Stimulated activated CD8-positive, alpha-beta memory T cell treated with anti-CD3 and anti-CD28 coated beads, Interleukin-7, amount 100 ng/mL, for 4 hours (primary cell): ENCODE data around the gene OAS3.

ENCODE experiments used
- DNase-seq, 2 donors: peaks; one replicate each; pipeline ENCODE4 v3.0.0-alpha.2; 2020; ENCODE audit warnings: low read depth in 2 of 2

OAS3 gene

GRCh38 chr12:113019025-113019424 lies 80.8 kb downstream of the OAS3 start:
- DNase-seq: no peak

- DNase-seq: no peak
These were observed 83.2 kb downstream of the OAS3 start for GRCh38 chr12:113021500-113021899.
